ENCODE data around the gene BMPER.

DNA sequence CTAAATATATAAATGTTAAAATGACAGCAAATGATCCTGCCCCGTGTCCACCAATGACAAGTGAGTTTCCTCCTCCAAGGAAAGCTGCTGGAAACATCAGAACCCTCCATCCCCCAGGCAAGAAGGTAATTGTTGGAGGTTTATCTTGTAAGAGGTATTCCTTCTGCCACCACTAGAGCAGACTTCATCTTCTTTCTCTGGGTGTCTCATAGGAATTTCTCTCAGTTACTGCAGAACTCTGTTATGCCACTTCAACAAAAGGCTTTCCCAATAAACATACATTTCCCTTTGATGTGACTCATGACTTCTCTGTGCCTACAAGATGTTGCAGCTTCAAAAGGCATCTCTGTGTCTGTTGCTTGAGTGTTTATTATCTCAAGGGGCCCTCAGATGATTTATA, 279.1 kb downstream of the BMPER start:
- TF ChIP-seq RAD21 (conservative IDR thresholded peaks at IDR 0.05) (no peak), EZH2 (IDR thresholded peaks at IDR 0.05; ENCODE audit: borderline replicate concordance, insufficient read depth, low read length, poor library complexity, severe bottlenecking) (no peak), POLR2AphosphoS5 (IDR thresholded peaks at IDR 0.05) (no peak), EP300 (conservative IDR thresholded peaks at IDR 0.05; ENCODE audit: poor library complexity, severe bottlenecking) (no peak), SMC3 (conservative IDR thresholded peaks at IDR 0.05; ENCODE audit: poor library complexity) (no peak), MXI1 (conservative IDR thresholded peaks at IDR 0.05; ENCODE audit: poor library complexity, severe bottlenecking) (no peak)
- TF ChIP-seq, protein P1, sequence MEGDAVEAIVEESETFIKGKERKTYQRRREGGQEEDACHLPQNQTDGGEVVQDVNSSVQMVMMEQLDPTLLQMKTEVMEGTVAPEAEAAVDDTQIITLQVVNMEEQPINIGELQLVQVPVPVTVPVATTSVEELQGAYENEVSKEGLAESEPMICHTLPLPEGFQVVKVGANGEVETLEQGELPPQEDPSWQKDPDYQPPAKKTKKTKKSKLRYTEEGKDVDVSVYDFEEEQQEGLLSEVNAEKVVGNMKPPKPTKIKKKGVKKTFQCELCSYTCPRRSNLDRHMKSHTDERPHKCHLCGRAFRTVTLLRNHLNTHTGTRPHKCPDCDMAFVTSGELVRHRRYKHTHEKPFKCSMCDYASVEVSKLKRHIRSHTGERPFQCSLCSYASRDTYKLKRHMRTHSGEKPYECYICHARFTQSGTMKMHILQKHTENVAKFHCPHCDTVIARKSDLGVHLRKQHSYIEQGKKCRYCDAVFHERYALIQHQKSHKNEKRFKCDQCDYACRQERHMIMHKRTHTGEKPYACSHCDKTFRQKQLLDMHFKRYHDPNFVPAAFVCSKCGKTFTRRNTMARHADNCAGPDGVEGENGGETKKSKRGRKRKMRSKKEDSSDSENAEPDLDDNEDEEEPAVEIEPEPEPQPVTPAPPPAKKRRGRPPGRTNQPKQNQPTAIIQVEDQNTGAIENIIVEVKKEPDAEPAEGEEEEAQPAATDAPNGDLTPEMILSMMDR (IDR thresholded peaks at IDR 0.05; ENCODE audit: poor library complexity, severe bottlenecking): no peak

Measured in neural cell (in vitro differentiated cells).